ENCODE data around the gene ENAH.

ENAH gene

GRCh38 chr1:225543350-225543749, 109.6 kb downstream of the ENAH start:
- no peak for TF ChIP-seq CTCF (IDR thresholded peaks at IDR 0.05; ENCODE audit: low read depth, low read length)
- no peak for DNase-seq (ENCODE audit: extremely low read depth, low read depth)

GRCh38 chr1:225541383-225541782, 111.5 kb downstream of the ENAH start:
- DNase-seq (ENCODE audit: extremely low read depth, low read depth): no peak

GRCh38 chr1:225539575-225539974, 113.3 kb downstream of the ENAH start:
- TF ChIP-seq CTCF (IDR thresholded peaks at IDR 0.05; ENCODE audit: low read depth, low read length): no peak
- DNase-seq (ENCODE audit: extremely low read depth, low read depth): no peak

More at GRCh38 chr1:225541383-225541782, 111.5 kb downstream of the ENAH start:
- TF ChIP-seq CTCF (IDR thresholded peaks at IDR 0.05; ENCODE audit: low read depth, low read length): no peak

- DNase-seq (ENCODE audit: extremely low read depth, low read depth): no peak
- no peak for TF ChIP-seq CTCF (IDR thresholded peaks at IDR 0.05; ENCODE audit: low read depth, low read length)
Measured at GRCh38 chr1:225539069-225539468, 113.9 kb downstream of the ENAH start.

- DNase-seq (ENCODE audit: extremely low read depth, low read depth): no peak
- no peak for TF ChIP-seq CTCF (IDR thresholded peaks at IDR 0.05; ENCODE audit: low read depth, low read length)
Measured at GRCh38 chr1:225537554-225538251, 115.2 kb downstream of the ENAH start.

- no peak for TF ChIP-seq CTCF (IDR thresholded peaks at IDR 0.05; ENCODE audit: low read depth, low read length)
- DNase-seq (ENCODE audit: extremely low read depth, low read depth): no peak
Measured at GRCh38 chr1:225535280-225535679, 117.6 kb downstream of the ENAH start.

GRCh38 chr1:225534772-225535171, 118.2 kb downstream of the ENAH start:
- no peak for TF ChIP-seq CTCF (IDR thresholded peaks at IDR 0.05; ENCODE audit: low read depth, low read length)
- no peak for DNase-seq (ENCODE audit: extremely low read depth, low read depth)

Data from AG09319 (cell line).